Pancreas (tissue), 10 donors: Measurements from ENCODE around the gene HHIPL1. TPM values are rescaled to one million over a fixed set of nuclear protein-coding genes. Genes with fewer than 3 reads are reported as not detected.

Source experiments
- ATAC-seq, 4 donors: fragments of 200-7000 bp; cut with Tn5 transposase; one replicate each; pipeline versions ENCODE4 v1.8.0 to v1.9.1; 2020; ENCODE audit warnings: mild to moderate bottlenecking in 4 of 4, moderate library complexity in 4 of 4
- DNase-seq, 6 donors: peaks; one replicate each; pipeline ENCODE4 v3.0.0-alpha.2; 2020
- FAIRE-seq: peaks from 2 replicates; lab custom pipeline; 2012; peaks lifted over from hg19 to GRCh38; lab: Jason Lieb, UNC
- H3K27ac ChIP-seq, 4 donors: fragments of 200-600 bp; sonication (generic); 1 replicate in 3 of 4; 2 replicates in 1 of 4; pipeline versions ENCODE4 v1.5.0 to v1.8.0; 2020
- H3K27me3 ChIP-seq, 4 donors: fragments of 200-600 bp; one replicate each; pipeline ENCODE4 v1.8.0; 2021
- H3K36me3 ChIP-seq, 3 donors: fragments of 200-600 bp; sonication (generic) in 1 of 3; one replicate each; pipeline versions ENCODE4 v1.5.0 to v1.8.0; 2020 to 2021
- H3K4me1 ChIP-seq, 3 donors: fragments of 200-600 bp; one replicate each; pipeline ENCODE4 v1.8.0; 2021
- H3K4me3 ChIP-seq, 4 donors: fragments of 200-600 bp; sonication (generic) in 2 of 4; one replicate each; pipeline versions ENCODE4 v1.5.0 to v1.8.0; 2020 to 2021
- H3K9me3 ChIP-seq, 4 donors: fragments of 200-600 bp; one replicate each; pipeline ENCODE4 v1.8.0; 2021
- CTCF ChIP-seq, 4 donors: fragments of 200-600 bp; sonication (generic) in 3 of 4; IDR thresholded peaks; one replicate each; pipeline versions ENCODE4 v1.5.0 to v1.8.0; 2021; ENCODE audit warnings: antibody characterized with exemption in 4 of 4
- WGBS, 2 donors: extraction: QIAGEN DNeasy Blood & Tissue Kit; methylation state at CpG; one replicate each; pipeline ENCODE4 v1.1.7; 2013; 5-methylcytosine and 5-hydroxymethylcytosine counted together
- intact Hi-C, 3 donors: fragments of 100-400 bp; cut with DNase I; formaldehyde crosslinking; loops; one replicate each; pipeline versions ENCODE4 v1.11.1 to v1.14.2; 2022
- polyA plus RNA-seq, 2 donors: library from polyadenylated mRNA; stranded (reverse); fragments of 200-250 nt; gene quantifications; one replicate each; pipeline ENCODE4 v1.2.3, GENCODE V29; 2013
- total RNA-seq, 6 donors: library from RNA; stranded (reverse); fragmentation: NEBNext Ultra II Directional in 4 of 6; extraction: Animal tissue kit (Norgen Biotek cat#: 25700) in 4 of 6; gene quantifications; one replicate each; pipeline versions ENCODE4 v1.2.1 to v1.2.4, GENCODE V29; 2021 to 2023
- donor health status: healthy with polysubstance abuse.
- donor health status: DM: no; HTN: no; CAD: no; lungs with moderate emphysema.
- donor health status: DM: no; HTN: no; CAD: no.
- donor health status: control.
- donor health status: control.
- donor health status: Bipolar disorder and iron deficiency.
- donor health status: DM: yes; HTN: yes; CAD: no.
- donor health status: DM: no; HTN: no; CAD: no.
- donor health status: DM: no; HTN: no; CAD: no.
- donor health status: DM: yes; HTN: yes; CAD: no.

Gene HHIPL1
- total and polyA plus RNA-seq, 8 donors = 0.09 to 1.2 (median 0.23) TPM

- TF ChIP-seq CTCF (IDR thresholded peaks at IDR 0.05) = no peak
These were observed 28.6 kb downstream of the HHIPL1 start for GRCh38 chr14:99673305-99674063.

GRCh38 chr14:99674064-99674650 is 29.2 kb downstream of the HHIPL1 start:
- H3K4me3 ChIP-seq = no peak overlapping the region
- H3K27me3 ChIP-seq = no peaks in the 10 kb centered on the region
- intact Hi-C loops = no loop called here
- WGBS, 2 donors = 89% methylated on average over 9 of the region's 9 CpGs
- no peaks in the 10 kb centered on the region for H3K9me3 ChIP-seq
- no peak for FAIRE-seq
- no peaks in the 10 kb centered on the region for H3K4me1 ChIP-seq
- no peak for ATAC-seq
- H3K27ac ChIP-seq = no peak overlapping the region
- peak in 1 of 6 donors; percentile 46 for DNase-seq
- no peak for TF ChIP-seq CTCF (IDR thresholded peaks at IDR 0.05)
- H3K36me3 ChIP-seq = no peaks in the 10 kb centered on the region

More at GRCh38 chr14:99673305-99674063, 28.6 kb downstream of the HHIPL1 start:
- ATAC-seq (no peak), DNase-seq (peak in 1 of 6 donors; percentile 36), FAIRE-seq (no peak)
- Histone ChIP-seq H3K27ac (no peak overlapping the region), H3K4me1 (no peaks in the 10 kb centered on the region), H3K4me3 (no peak overlapping the region), H3K27me3 (no peaks in the 10 kb centered on the region), H3K9me3 (no peaks in the 10 kb centered on the region), H3K36me3 (no peaks in the 10 kb centered on the region)
- intact Hi-C loops = no loop called here
- 73 to 78% methylated on average over 5 to 7 of the region's 8 CpGs for WGBS, 2 donors

GRCh38 chr14:99674776-99675381 is 29.9 kb downstream of the HHIPL1 start:
- TF ChIP-seq CTCF (IDR thresholded peaks at IDR 0.05) = no peak
- H3K4me1 ChIP-seq = no peaks in the 10 kb centered on the region
- H3K9me3 ChIP-seq = no peaks in the 10 kb centered on the region
- 39 to 58% methylated on average over 40 to 60 of the region's 60 CpGs for WGBS, 2 donors
- no peak for FAIRE-seq
- no peak overlapping the region for H3K4me3 ChIP-seq
- no peak overlapping the region for H3K27ac ChIP-seq
- DNase-seq = peak in 1 of 6 donors; percentile 41
- no peaks in the 10 kb centered on the region for H3K27me3 ChIP-seq
- no peaks in the 10 kb centered on the region for H3K36me3 ChIP-seq
- intact Hi-C loops = loop anchor here in 1 of 3 donors (5.0 kb wide), 1 partner anchor 212 kb away; no protein-coding TSS in a partner anchor
- no peak for ATAC-seq

GRCh38 chr14:99675382-99675835 is 30.5 kb downstream of the HHIPL1 start:
- no peak for ATAC-seq
- WGBS, 2 donors = 41 to 48% methylated on average over 42 of the region's 42 CpGs
- no peak for TF ChIP-seq CTCF (IDR thresholded peaks at IDR 0.05)
- H3K4me1 ChIP-seq = no peaks in the 10 kb centered on the region
- FAIRE-seq = no peak
- no peak overlapping the region for H3K27ac ChIP-seq
- H3K9me3 ChIP-seq = no peaks in the 10 kb centered on the region
- H3K36me3 ChIP-seq = no peaks in the 10 kb centered on the region
- peak in 1 of 6 donors; percentile 50 for DNase-seq
- H3K27me3 ChIP-seq = no peaks in the 10 kb centered on the region
- no peak overlapping the region for H3K4me3 ChIP-seq
- intact Hi-C loops = loop anchor here in 1 of 3 donors (5.0 kb wide), 1 partner anchor 212 kb away; no protein-coding TSS in a partner anchor
